SK-N-SH treated with all-trans-retinoic acid at 6 μM for 48 hours (cell line): Measurements from ENCODE around the gene PRMT7.

Source experiments
- BACH2 ChIP-seq: fragments of 250-450 bp; sonication (Bioruptor Pico); IDR thresholded peaks from 2 replicates; pipeline ENCODE4 v1.9.0; 2021; ENCODE audit warnings: mild to moderate bottlenecking, borderline replicate concordance
- CREB5 ChIP-seq: fragments of 250-450 bp; sonication (Bioruptor Pico); IDR thresholded peaks from 2 replicates; pipeline ENCODE4 v1.5.1; 2020; ENCODE audit warnings: low read depth, mild to moderate bottlenecking, moderate library complexity
- CSDC2 ChIP-seq: fragments of 250-450 bp; sonication (Bioruptor Pico); IDR thresholded peaks from 2 replicates; pipeline ENCODE4 v1.5.0; 2020; ENCODE audit warnings: mild to moderate bottlenecking, moderate library complexity
- OSR1 ChIP-seq: fragments of 250-450 bp; sonication (Bioruptor Pico); IDR thresholded peaks from 2 replicates; pipeline ENCODE4 v1.8.0; 2022; ENCODE audit warnings: moderate library complexity, mild to moderate bottlenecking, inconsistent platforms
- PATZ1 ChIP-seq: fragments of 250-450 bp; sonication (Bioruptor Pico); IDR thresholded peaks from 2 replicates; pipeline ENCODE4 v1.8.0; 2020; ENCODE audit warnings: mild to moderate bottlenecking, moderate library complexity, borderline replicate concordance
- PPARA ChIP-seq: fragments of 250-450 bp; sonication (Bioruptor Pico); IDR thresholded peaks from 2 replicates; pipeline ENCODE4 v1.5.0; 2020; ENCODE audit warnings: mild to moderate bottlenecking, borderline replicate concordance
- RARB ChIP-seq: fragments of 250-450 bp; sonication (Bioruptor Pico); IDR thresholded peaks from 2 replicates; pipeline ENCODE4 v1.8.0; 2021; ENCODE audit warnings: mild to moderate bottlenecking, moderate library complexity
- SNAI2 ChIP-seq: fragments of 250-450 bp; sonication (Bioruptor Pico); IDR thresholded peaks from 2 replicates; pipeline ENCODE4 v1.5.0; 2020; ENCODE audit warnings: mild to moderate bottlenecking, moderate library complexity
- TCF4 ChIP-seq: fragments of 250-450 bp; sonication (Bioruptor Pico); IDR thresholded peaks from 2 replicates; pipeline ENCODE4 v1.8.0; 2021; ENCODE audit warnings: mild to moderate bottlenecking, moderate library complexity, borderline replicate concordance
- TOX ChIP-seq: fragments of 250-450 bp; sonication (Bioruptor Pico); IDR thresholded peaks from 2 replicates; pipeline ENCODE4 v1.8.0; 2021; ENCODE audit warnings: mild to moderate bottlenecking, moderate library complexity, borderline replicate concordance
- ZNF70 ChIP-seq: fragments of 450-650 bp; formaldehyde crosslinking; IDR thresholded peaks from 2 replicates; pipeline ENCODE4 v1.5.0; 2020; ENCODE audit warnings: mild to moderate bottlenecking, moderate library complexity
- TF ChIP-seq, protein P1 (sequence below): fragments of 250-450 bp; sonication (Bioruptor Pico); IDR thresholded peaks from 2 replicates; pipeline ENCODE4 v1.5.1; 2021; ENCODE audit warnings: mild to moderate bottlenecking, moderate library complexity
- TF ChIP-seq, protein P2 (sequence below): fragments of 250-450 bp; sonication (Bioruptor Pico); IDR thresholded peaks from 2 replicates; pipeline ENCODE4 v1.8.0; 2021; ENCODE audit warnings: low read depth, mild to moderate bottlenecking, moderate library complexity, borderline replicate concordance

GRCh38 chr16:68368301-68368888, 57.6 kb downstream of the PRMT7 start:
- TF ChIP-seq TCF4 (no peak), CSDC2 (CRISPR knock-in tag) (no peak), PPARA (CRISPR knock-in tag) (no peak), RARB (CRISPR knock-in tag) (no peak), ZNF70 (no peak), SNAI2 (CRISPR knock-in tag) (no peak), CREB5 (CRISPR knock-in tag) (no peak), BACH2 (no peak), TOX (CRISPR knock-in tag) (no peak), OSR1 (CRISPR knock-in tag) (no peak), PATZ1 (CRISPR knock-in tag) (no peak)
- TF ChIP-seq, protein P1, sequence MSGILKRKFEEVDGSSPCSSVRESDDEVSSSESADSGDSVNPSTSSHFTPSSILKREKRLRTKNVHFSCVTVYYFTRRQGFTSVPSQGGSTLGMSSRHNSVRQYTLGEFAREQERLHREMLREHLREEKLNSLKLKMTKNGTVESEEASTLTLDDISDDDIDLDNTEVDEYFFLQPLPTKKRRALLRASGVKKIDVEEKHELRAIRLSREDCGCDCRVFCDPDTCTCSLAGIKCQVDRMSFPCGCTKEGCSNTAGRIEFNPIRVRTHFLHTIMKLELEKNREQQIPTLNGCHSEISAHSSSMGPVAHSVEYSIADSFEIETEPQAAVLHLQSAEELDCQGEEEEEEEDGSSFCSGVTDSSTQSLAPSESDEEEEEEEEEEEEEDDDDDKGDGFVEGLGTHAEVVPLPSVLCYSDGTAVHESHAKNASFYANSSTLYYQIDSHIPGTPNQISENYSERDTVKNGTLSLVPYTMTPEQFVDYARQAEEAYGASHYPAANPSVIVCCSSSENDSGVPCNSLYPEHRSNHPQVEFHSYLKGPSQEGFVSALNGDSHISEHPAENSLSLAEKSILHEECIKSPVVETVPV (CRISPR knock-in tag) = no peak
- TF ChIP-seq, protein P2, sequence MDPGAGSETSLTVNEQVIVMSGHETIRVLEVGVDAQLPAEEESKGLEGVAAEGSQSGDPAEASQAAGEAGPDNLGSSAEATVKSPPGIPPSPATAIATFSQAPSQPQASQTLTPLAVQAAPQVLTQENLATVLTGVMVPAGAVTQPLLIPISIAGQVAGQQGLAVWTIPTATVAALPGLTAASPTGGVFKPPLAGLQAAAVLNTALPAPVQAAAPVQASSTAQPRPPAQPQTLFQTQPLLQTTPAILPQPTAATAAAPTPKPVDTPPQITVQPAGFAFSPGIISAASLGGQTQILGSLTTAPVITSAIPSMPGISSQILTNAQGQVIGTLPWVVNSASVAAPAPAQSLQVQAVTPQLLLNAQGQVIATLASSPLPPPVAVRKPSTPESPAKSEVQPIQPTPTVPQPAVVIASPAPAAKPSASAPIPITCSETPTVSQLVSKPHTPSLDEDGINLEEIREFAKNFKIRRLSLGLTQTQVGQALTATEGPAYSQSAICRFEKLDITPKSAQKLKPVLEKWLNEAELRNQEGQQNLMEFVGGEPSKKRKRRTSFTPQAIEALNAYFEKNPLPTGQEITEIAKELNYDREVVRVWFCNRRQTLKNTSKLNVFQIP = no peak
